Globus pallidus (tissue), 1 donor: ENCODE measurements around the gene ZBTB17.
"Not testable (repeated sequence)": the region's sequence is repeated elsewhere in the genome, so short reads cannot be mapped to it uniquely, and the experiment has no call there.

Experiments
- DNase-seq: peaks from one replicate; pipeline ENCODE4 v3.0.0-alpha.2; 2015; ENCODE audit warnings: low spot score

The ZBTB17 gene

DNA sequence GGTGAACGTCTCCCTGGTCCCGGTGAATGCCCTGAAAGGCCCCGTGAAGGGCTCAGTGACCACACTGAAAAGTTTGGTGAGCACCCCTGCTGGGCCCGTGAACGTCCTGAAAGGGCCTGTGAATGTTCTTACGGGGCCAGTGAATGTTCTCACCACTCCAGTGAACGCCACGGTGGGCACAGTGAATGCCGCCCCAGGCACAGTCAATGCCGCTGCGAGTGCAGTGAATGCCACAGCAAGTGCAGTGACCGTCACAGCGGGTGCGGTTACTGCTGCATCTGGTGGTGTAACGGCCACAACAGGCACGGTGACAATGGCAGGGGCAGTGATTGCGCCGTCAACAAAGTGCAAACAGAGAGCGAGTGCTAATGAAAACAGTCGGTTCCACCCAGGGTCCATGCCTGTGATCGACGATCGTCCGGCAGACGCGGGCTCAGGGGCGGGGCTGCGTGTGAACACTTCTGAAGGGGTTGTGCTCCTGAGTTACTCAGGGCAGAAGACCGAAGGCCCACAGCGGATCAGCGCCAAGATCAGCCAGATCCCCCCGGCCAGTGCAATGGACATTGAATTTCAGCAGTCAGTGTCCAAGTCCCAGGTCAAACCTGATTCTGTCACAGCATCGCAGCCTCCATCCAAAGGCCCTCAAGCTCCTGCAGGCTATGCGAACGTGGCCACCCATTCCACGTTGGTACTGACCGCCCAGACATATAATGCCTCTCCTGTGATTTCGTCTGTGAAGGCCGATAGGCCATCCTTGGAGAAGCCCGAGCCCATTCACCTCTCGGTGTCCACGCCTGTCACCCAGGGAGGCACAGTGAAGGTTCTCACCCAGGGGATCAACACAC is 41.5 kb downstream of the ZBTB17 start:
- no peak for DNase-seq

DNA sequence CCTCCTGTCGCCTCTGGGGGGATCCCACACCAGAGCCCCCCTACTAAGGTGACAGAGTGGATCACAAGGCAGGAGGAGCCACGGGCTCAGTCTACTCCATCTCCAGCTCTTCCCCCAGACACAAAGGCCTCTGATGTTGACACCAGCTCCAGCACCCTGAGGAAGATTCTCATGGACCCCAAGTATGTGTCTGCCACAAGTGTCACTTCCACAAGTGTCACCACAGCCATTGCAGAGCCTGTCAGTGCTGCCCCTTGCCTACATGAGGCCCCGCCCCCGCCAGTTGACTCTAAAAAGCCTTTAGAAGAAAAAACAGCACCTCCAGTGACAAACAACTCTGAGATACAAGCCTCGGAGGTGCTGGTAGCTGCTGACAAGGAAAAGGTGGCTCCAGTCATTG is 42.2 kb downstream of the ZBTB17 start:
- no peak for DNase-seq

DNA sequence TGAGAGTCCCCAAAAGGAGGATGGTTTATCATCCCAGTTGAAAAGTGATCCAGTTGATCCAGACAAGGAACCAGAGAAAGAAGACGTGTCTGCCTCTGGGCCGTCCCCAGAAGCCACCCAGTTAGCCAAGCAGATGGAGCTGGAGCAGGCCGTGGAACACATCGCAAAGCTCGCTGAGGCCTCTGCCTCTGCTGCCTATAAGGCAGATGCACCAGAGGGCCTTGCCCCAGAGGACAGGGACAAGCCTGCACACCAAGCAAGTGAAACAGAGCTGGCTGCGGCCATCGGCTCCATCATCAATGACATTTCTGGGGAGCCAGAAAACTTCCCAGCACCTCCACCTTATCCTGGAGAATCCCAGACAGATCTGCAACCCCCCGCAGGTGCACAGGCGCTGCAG is 43.3 kb downstream of the ZBTB17 start:
- DNase-seq: no peak

DNA sequence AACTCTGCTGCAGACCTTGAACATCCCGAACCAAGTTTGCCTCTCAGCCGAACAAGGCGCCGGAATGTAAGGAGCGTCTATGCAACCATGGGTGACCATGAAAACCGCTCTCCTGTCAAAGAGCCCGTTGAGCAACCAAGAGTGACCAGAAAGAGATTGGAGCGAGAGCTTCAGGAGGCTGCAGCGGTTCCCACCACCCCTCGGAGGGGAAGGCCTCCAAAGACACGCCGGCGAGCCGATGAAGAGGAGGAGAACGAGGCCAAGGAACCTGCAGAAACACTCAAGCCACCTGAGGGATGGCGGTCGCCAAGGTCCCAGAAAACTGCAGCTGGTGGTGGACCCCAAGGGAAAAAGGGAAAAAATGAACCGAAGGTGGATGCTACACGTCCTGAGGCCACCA is 44.0 kb downstream of the ZBTB17 start:
- DNase-seq: no peak

DNA sequence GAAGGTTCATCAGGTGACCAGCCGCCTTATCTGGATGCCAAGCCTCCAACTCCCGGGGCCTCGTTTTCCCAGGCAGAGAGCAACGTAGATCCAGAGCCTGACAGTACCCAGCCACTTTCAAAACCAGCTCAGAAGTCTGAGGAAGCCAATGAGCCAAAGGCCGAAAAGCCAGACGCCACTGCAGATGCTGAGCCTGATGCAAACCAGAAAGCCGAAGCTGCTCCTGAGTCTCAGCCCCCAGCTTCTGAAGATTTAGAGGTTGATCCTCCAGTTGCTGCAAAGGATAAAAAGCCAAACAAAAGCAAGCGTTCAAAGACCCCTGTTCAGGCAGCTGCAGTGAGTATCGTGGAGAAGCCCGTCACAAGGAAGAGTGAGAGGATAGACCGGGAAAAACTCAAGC is 44.5 kb downstream of the ZBTB17 start:
- DNase-seq: no peak

DNA sequence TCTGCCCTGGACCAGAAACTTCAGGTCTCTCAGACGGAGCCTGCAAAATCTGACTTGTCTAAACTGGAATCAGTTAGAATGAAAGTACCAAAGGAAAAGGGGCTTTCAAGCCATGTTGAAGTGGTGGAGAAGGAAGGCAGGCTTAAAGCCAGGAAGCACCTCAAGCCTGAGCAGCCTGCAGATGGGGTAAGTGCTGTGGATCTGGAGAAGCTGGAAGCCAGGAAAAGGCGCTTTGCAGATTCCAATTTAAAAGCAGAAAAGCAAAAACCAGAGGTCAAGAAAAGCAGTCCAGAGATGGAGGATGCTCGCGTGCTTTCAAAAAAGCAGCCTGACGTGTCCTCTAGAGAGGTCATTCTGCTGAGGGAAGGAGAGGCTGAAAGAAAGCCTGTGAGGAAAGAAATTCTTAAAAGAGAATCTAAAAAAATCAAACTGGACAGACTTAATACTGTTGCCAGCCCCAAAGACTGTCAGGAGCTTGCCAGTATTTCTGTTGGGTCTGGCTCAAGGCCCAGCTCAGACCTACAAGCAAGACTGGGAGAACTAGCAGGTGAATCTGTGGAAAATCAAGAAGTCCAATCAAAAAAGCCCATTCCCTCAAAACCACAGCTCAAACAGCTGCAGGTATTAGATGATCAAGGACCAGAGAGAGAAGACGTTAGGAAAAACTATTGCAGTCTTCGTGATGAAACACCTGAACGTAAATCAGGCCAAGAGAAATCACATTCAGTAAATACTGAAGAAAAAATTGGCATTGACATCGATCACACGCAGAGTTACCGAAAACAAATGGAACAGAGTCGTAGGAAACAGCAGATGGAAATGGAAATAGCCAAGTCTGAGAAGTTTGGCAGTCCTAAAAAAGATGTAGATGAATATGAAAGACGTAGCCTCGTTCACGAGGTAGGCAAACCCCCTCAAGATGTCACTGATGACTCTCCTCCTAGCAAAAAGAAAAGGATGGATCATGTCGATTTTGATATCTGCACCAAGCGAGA is 46.6 kb downstream of the ZBTB17 start:
- DNase-seq: no peak

DNA sequence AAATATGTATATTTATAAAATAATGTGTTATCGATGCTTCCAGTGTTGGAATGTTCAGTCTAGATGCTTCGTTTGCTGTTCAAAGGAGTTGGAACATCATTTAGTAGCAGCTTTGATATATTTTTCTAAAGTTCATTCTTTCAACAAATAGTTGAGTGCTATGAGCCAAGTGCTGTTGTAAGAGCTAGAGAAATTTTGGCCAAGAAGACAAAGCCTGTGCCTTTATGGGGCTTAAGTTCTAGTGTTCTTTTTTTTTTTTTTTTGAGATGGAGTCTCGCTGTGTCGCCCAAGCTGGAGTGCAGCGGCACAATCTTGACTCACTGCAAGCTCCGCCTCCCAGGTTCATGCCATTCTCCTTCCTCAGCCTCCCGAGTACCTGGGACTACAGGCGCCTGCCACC is 49.5 kb downstream of the ZBTB17 start:
- not testable (repeated sequence) for DNase-seq

DNA sequence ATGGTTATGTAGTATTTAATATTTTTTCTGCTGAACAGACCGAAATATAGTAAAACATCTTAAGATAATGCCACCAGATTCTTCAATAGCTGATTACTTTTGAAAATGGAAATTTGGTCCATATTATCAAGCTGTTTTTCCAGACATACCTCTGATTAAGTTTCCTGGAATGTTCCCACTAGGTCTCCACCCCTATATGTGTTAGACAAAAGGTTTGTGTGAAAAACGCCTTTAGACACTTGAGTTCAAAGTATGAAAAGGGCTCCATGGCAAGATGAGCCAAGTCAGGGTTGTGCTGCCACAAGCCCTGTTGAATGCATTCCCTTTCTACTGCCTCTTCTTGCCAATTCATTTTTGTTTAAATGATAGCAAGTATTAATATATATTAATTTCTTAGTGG is 52.7 kb downstream of the ZBTB17 start:
- DNase-seq: no peak

DNA sequence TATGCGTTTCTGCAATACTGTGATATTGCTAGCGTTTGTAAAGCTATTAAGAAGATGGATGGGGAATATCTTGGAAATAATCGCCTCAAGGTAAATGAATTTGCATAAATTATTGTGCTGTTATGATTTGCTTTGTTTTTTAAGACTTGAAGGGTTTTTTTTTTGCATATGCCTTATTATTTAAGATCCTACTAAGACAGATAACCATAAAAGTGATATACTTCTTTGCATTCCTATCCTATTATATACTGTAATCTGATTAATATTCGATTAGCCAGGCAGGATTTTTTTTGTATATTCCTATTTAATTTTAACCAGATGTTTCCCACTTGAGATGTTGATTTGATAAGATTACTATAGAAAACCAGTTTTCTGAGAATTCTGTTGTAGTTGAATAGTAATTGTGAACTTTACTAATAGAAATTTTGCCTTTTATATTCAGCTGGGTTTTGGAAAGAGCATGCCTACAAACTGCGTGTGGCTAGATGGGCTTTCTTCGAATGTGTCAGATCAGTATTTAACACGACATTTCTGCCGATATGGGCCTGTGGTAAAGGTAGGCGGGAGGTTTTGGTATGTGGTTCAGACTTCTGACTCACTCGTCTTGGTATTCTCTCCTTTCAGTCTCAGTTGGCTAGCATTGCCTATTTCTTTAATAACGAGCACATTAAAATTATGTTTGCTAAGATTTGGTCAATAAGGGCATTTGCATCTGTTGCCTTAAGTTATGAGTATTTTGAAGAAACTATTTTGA is 56.8 kb downstream of the ZBTB17 start:
- no peak for DNase-seq

- no peak for DNase-seq
Measured at GRCh38 chr1:15916916-15917315, 59.0 kb downstream of the ZBTB17 start.

DNA sequence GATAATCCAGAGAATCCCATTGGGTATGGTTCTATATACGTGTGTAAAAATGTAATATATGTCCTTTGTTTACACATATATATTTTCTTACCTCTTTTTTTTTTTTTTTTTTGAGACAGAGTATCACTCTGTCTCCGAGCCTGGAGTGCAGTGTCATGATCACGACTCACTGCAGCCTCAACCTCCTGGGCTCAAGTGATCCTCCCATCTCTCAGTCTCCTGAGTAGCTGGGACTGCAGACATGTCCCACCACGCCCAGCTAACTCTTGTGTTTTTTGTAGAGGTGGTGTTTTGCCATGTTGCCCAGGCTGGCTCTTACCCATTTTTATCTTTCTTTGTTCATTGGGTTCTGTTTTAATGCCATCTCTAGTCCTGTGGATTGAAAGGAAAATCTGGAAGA is 59.5 kb downstream of the ZBTB17 start:
- no peak for DNase-seq

GRCh38 chr1:15915991-15916390 is 59.9 kb downstream of the ZBTB17 start:
- DNase-seq: no peak

GRCh38 chr1:15913607-15914006 is 62.3 kb downstream of the ZBTB17 start:
- DNase-seq: not testable (repeated sequence)

DNA sequence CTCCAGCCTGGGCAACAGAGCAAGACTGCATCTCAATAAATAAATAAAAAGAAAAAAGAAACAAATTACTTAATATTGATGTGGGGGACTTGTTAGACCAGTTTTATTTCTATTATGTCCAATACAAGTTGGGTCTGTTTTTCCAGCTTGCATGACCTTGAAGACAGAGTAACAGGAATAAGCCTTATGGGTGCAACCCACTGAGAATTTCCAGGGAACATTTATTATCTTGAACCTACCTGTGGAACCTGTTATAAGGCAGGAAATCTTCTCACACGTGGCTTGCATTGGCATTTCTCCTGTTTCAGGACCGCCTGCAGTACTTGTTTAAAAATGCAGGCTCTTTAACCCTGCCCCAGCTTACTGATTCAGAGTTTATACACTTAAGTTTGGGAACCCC is 64.0 kb downstream of the ZBTB17 start:
- no peak for DNase-seq

- DNase-seq: no peak
Measured at GRCh38 chr1:15911141-15911540, 64.8 kb downstream of the ZBTB17 start.

- DNase-seq: no peak
Measured at GRCh38 chr1:15908597-15908996, 67.3 kb downstream of the ZBTB17 start.

- no peak for DNase-seq
Measured at GRCh38 chr1:15902882-15903281, 73.0 kb downstream of the ZBTB17 start.

DNA sequence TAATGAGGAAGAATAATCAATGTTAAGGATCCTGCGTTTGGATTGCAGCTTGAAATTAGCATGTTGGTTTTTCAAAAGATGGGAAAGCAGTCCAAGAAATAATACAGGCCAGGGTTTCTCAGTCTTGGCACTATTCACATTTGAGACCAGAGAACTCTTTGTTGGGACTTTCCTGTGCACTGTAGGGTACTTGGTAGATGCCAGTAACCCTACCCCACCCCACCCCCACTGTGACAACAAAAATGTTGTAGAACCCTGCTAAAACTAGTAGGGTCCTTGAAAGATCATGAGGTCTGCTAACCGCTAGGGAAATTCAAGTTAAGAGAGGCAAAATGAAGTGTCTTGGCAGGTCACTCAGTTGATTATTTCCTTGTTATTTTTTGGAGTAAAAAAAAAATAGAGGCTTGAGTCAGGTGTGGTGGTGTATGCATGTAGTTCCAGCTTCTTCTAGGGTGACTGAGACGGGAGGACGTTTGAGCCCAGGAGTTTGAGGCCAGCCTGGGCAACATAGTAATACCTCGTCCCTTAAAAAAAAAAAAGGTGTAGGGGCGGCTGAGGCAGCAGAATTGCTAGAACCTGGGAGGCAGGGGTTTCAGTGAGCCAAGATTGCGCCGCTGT is 75.1 kb downstream of the ZBTB17 start:
- DNase-seq: peak; percentile 31

DNA sequence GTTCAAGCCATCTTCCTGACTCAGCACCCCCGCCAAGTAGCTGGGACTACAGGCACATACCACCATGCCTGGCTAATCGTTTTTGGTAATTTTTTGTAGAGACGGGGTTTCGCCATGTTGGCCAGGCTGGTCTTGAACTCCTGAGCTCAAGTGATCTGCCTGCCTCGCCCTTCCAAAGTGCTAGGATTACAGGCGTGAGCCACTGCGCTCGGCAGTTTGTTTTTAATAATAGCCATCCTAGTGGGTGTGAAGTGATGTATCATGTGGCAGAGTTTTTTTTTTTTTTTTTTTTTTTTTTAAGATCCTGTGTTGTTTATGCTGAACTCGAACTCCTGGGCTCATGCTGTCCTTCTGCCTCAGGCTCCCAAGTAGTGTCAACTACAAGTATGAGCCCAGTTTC is 76.6 kb downstream of the ZBTB17 start:
- no peak for DNase-seq

GRCh38 chr1:15896841-15897610 is 78.9 kb downstream of the ZBTB17 start:
- not testable (repeated sequence) for DNase-seq

DNA sequence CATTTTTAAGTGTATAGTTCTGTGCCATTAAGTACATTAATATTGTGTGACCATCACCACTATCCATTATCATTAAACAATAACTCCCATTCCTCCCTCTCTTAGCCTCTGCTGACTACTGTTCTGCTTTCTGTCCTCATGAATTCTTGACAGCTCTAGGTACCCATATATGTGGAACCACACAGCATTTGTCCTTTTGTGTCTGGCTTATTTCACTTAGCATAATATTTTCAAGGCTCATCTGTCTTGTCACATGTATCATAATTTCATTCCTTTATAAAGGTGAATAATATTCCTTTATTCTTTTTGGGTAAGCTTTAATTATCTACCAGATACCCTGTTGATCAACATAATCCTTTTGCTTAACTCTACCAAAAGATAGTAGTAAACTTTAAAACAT is 80.7 kb downstream of the ZBTB17 start:
- no peak for DNase-seq
